Stimulated activated CD4-positive, alpha-beta T cell treated with anti-CD3 and anti-CD28 coated beads, Interleukin-1b, Interleukin-23, amount 100 ng/mL, for 4 hours (primary cell): Measurements from ENCODE around the gene F2RL1.
"Not testable (repeated sequence)": the region's sequence is repeated elsewhere in the genome, so short reads cannot be mapped to it uniquely, and the experiment has no call there.

Experiments
- DNase-seq, 2 donors: peaks; one replicate each; pipeline ENCODE4 v3.0.0-alpha.2; 2020; ENCODE audit warnings: low read depth in 2 of 2

Gene F2RL1

GRCh38 chr5:76818844-76819831, at the start of gene F2RL1:
Gene F2RL1 (plus strand): TSS chr5:76819030. CDS start chr5:76819183, 153 bp downstream.
- peak; percentile 42 to 57 for DNase-seq

- DNase-seq: not testable (repeated sequence)
These were observed 47.8 kb upstream of the F2RL1 start for GRCh38 chr5:76771041-76771440.

GRCh38 chr5:76771705-76772405, 47.0 kb upstream of the F2RL1 start:
- no peak for DNase-seq

GRCh38 chr5:76775921-76776320, 42.9 kb upstream of the F2RL1 start:
- no peak for DNase-seq

- no peak for DNase-seq
These were observed 42.4 kb upstream of the F2RL1 start for GRCh38 chr5:76776391-76776790.

- not testable (repeated sequence) for DNase-seq
These were observed 38.2 kb upstream of the F2RL1 start for GRCh38 chr5:76780616-76781015.

GRCh38 chr5:76781775-76782174, 37.1 kb upstream of the F2RL1 start:
- DNase-seq: no peak

- DNase-seq: no peak
These were observed 36.4 kb upstream of the F2RL1 start for GRCh38 chr5:76782444-76782843.

- no peak for DNase-seq
These were observed 31.6 kb upstream of the F2RL1 start for GRCh38 chr5:76787237-76787636.

GRCh38 chr5:76788362-76788761, 30.5 kb upstream of the F2RL1 start:
- DNase-seq: no peak

GRCh38 chr5:76789275-76789674, 29.6 kb upstream of the F2RL1 start:
- DNase-seq: not testable (repeated sequence)

- DNase-seq: no peak
These were observed 28.7 kb upstream of the F2RL1 start for GRCh38 chr5:76789991-76790581.

GRCh38 chr5:76790632-76791290, 28.1 kb upstream of the F2RL1 start:
- no peak for DNase-seq

GRCh38 chr5:76791461-76791860, 27.4 kb upstream of the F2RL1 start:
- no peak for DNase-seq

GRCh38 chr5:76794871-76795270, 24.0 kb upstream of the F2RL1 start:
- no peak for DNase-seq

- no peak for DNase-seq
These were observed 19.2 kb upstream of the F2RL1 start for GRCh38 chr5:76799588-76799987.

- DNase-seq: no peak
These were observed 18.3 kb upstream of the F2RL1 start for GRCh38 chr5:76800579-76800978.

GRCh38 chr5:76801159-76801802, 17.5 kb upstream of the F2RL1 start:
- DNase-seq: no peak

GRCh38 chr5:76801803-76802195, 17.0 kb upstream of the F2RL1 start:
- no peak for DNase-seq

GRCh38 chr5:76804266-76804665, 14.6 kb upstream of the F2RL1 start:
- DNase-seq: no peak

GRCh38 chr5:76805821-76806505, 12.9 kb upstream of the F2RL1 start:
- DNase-seq: no peak
